ENCODE results near the gene ELAVL4. TPM values are rescaled to one million over a fixed set of nuclear protein-coding genes. Genes with fewer than 3 reads are reported as not detected.
"Not testable (repeated sequence)": the region's sequence is repeated elsewhere in the genome, so short reads cannot be mapped to it uniquely, and the experiment has no call there.

The ELAVL4 gene
- total and polyA plus RNA-seq, 11 donors, result 0.08 to 0.37 (median 0.32) TPM; not detected in 8

DNA sequence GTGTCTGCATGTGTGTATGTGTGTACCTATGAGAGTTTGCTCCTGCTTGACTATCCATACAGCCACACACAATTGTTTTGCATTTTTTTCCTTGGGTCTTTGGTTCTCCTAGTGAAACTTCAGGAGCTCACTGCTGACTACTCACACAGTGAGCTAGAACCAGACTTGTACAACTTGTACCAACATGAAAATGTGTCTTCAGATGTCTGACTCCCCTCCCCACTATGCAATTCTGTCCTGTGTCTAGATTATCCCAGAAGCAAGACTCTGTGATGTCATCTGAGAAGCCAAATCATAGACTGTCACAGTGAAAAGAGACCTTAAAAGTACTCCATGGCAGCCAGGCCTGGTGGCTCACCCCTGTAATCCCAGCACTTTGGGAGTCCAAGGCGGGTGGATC lies 49.7 kb downstream of the ELAVL4 start:
- ATAC-seq, result no peak
- Histone ChIP-seq H3K36me3 (no peaks in the 10 kb centered on the region), H3K27me3 (peaks cover 0 to 3% (median 0%) of the 10 kb centered on the region in 9 donors), H3K4me1 (no peaks in the 10 kb centered on the region), H3K4me3 (no peak overlapping the region), H3K27ac (no peak overlapping the region), H3K9me3 (no peaks in the 10 kb centered on the region)
- TF ChIP-seq, protein P1, sequence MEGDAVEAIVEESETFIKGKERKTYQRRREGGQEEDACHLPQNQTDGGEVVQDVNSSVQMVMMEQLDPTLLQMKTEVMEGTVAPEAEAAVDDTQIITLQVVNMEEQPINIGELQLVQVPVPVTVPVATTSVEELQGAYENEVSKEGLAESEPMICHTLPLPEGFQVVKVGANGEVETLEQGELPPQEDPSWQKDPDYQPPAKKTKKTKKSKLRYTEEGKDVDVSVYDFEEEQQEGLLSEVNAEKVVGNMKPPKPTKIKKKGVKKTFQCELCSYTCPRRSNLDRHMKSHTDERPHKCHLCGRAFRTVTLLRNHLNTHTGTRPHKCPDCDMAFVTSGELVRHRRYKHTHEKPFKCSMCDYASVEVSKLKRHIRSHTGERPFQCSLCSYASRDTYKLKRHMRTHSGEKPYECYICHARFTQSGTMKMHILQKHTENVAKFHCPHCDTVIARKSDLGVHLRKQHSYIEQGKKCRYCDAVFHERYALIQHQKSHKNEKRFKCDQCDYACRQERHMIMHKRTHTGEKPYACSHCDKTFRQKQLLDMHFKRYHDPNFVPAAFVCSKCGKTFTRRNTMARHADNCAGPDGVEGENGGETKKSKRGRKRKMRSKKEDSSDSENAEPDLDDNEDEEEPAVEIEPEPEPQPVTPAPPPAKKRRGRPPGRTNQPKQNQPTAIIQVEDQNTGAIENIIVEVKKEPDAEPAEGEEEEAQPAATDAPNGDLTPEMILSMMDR (IDR thresholded peaks at IDR 0.05), result no peak
- TF ChIP-seq POLR2A (IDR thresholded peaks at IDR 0.05), result no peak
- no peak for DNase-seq
- WGBS, 4 donors, result 84 to 89% (median 85%) methylated on average over 1 of the region's 1 CpG; no CpG with 5 or more reads in 1 of the 4 donors
- intact Hi-C loops (cut with DNase I), result no loop called here

DNA sequence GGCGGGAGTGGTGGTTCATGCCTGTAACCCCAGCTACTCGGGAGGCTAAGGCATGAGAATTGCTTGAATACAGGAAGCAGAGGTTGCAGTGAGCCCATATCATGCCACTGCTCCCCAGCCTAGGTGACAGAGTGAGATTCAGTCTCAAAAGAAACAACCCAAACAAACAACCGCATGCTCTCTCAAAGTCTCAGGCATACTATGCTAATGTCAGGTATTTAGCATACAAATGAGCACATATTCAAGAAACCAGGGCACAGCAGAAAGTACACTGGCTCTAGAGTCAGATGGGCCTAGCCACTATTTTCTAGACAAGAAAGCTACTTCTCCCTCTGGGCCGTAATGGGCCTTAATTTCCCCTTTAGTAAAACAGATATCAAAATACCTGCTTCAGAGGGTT lies 55.0 kb downstream of the ELAVL4 start:
- TF ChIP-seq POLR2A (IDR thresholded peaks at IDR 0.05), result no peak
- TF ChIP-seq, protein P1 (IDR thresholded peaks at IDR 0.05), result no peak
- Histone ChIP-seq H3K4me3 (no peak overlapping the region), H3K4me1 (no peaks in the 10 kb centered on the region), H3K9me3 (no peaks in the 10 kb centered on the region), H3K27me3 (no peaks in the 10 kb centered on the region), H3K36me3 (no peaks in the 10 kb centered on the region), H3K27ac (no peak overlapping the region)
- WGBS, 4 donors, result 75 to 89% (median 79%) methylated on average over 4 of the region's 4 CpGs
- DNase-seq, result no peak
- no peak for ATAC-seq
- intact Hi-C loops (cut with DNase I), result no loop called here

DNA sequence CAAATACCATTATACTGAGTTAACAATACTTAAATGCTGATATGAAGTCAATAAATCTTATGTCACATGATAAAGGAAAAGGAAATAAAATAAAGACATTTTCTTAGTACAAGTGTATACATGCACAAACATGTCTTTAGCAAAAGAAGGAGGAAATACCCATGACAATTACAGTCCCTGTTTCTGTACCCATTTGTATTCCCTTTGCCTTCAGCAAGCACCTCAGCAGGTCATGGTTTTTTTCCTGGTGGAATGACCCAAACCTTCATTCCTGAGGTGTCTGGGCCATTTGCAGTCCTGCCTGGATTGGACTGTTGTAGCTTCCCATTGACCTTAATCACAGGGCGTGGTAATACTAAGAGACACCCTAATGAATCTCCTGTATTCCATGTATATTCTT lies 57.6 kb downstream of the ELAVL4 start:
- DNase-seq; H3K9me3 ChIP-seq; ATAC-seq; intact Hi-C loops (cut with DNase I); H3K36me3 ChIP-seq; H3K4me3 ChIP-seq; H3K27ac ChIP-seq; H3K4me1 ChIP-seq; H3K27me3 ChIP-seq: not testable (repeated sequence)
- 85 to 100% (median 94%) methylated on average over 1 of the region's 1 CpG for WGBS, 4 donors

DNA sequence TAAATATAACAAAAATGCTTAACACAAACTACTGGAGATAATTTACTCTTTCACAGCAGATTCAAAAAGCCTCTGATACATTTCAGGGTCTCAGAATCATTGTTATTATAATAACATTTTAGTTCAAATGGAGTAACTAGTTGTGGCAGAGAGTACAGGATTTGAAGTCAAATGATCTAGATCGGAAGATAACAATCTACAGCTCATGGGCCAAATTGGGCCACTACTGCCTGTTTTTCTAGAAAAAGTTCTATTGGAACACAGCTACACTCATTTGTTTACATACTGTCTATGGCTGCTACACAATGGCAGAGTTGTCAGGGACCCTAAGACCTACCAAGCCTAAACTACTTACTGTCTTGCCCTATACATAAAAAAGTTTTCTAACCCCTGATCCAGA lies 63.6 kb downstream of the ELAVL4 start:
- intact Hi-C loops (cut with DNase I), result no loop called here
- ATAC-seq, result no peak
- Histone ChIP-seq H3K4me1 (peaks cover 0 to 9% (median 1%) of the 10 kb centered on the region in 12 donors), H3K27me3 (no peaks in the 10 kb centered on the region), H3K4me3 (no peak overlapping the region), H3K36me3 (no peaks in the 10 kb centered on the region), H3K27ac (no peak overlapping the region), H3K9me3 (no peaks in the 10 kb centered on the region)
- TF ChIP-seq, protein P1 (IDR thresholded peaks at IDR 0.05), result no peak
- TF ChIP-seq POLR2A (IDR thresholded peaks at IDR 0.05), result no peak
- WGBS, 4 donors, result 75 to 87% (median 80%) methylated on average over 1 of the region's 1 CpG
- no peak for DNase-seq

DNA sequence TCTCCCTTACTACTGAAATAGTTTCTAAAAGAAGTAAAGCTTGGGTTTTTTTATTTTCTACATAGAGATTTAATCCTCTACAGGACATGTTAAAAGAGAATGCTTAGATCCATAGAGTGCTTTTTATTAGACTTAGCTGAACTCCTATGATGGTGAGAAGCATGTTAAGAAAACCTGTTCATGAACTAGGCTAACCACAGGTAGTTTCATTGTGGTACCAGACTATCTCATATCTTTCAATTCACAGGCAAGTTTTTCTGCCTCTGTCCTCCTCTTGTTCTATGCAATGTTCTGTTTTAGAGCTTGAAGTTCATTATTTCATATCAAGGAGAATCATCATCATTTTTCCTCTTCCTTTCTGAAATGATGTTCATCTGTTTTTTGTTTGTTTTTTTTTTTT lies 65.4 kb downstream of the ELAVL4 start:
- H3K9me3 ChIP-seq, result no peaks in the 10 kb centered on the region
- intact Hi-C loops (cut with DNase I), result no loop called here
- H3K27me3 ChIP-seq, result no peaks in the 10 kb centered on the region
- DNase-seq, result no peak
- no peak for TF ChIP-seq POLR2A (IDR thresholded peaks at IDR 0.05)
- TF ChIP-seq, protein P1 (IDR thresholded peaks at IDR 0.05), result no peak
- no peak overlapping the region for H3K27ac ChIP-seq
- peaks cover 0 to 9% (median 1%) of the 10 kb centered on the region in 12 donors for H3K4me1 ChIP-seq
- no peak overlapping the region for H3K4me3 ChIP-seq
- H3K36me3 ChIP-seq, result no peaks in the 10 kb centered on the region
- no peak for ATAC-seq
